ENCODE results near the gene MUC4.

Gene MUC4

GRCh38 chr3:195763076-195763830 is 48.5 kb downstream of the MUC4 start:
- Histone ChIP-seq H3K4me3 (IDR thresholded peaks at IDR 0.05; ENCODE audit: insufficient read depth, low read depth, low read length) (no peak overlapping the region), H3K79me2 (ENCODE audit: insufficient read depth, low read depth) (no peaks in the 10 kb centered on the region), H3K36me3 (ENCODE audit: insufficient read depth) (no peaks in the 10 kb centered on the region), H4K20me1 (ENCODE audit: insufficient read depth) (no peaks in the 10 kb centered on the region), H3K27ac (no peak overlapping the region), H3K4me2 (no peak overlapping the region), H3K4me1 (ENCODE audit: low read depth, poor library complexity, severe bottlenecking) (no peaks in the 10 kb centered on the region), H3K27me3 (ENCODE audit: insufficient read depth, low read depth) (peaks cover 40% of the 10 kb centered on the region), H3K9ac (no peak overlapping the region), H2AFZ (ENCODE audit: low read depth) (no peak overlapping the region)
- no peak for TF ChIP-seq CTCF (conservative IDR thresholded peaks at IDR 0.05; ENCODE audit: low read depth, low read length)

- Histone ChIP-seq H3K79me2 (ENCODE audit: insufficient read depth, low read depth) (no peaks in the 10 kb centered on the region), H2AFZ (ENCODE audit: low read depth) (no peak overlapping the region), H3K4me3 (IDR thresholded peaks at IDR 0.05; ENCODE audit: insufficient read depth, low read depth, low read length) (no peak overlapping the region), H3K9ac (no peak overlapping the region), H3K27ac (no peak overlapping the region), H3K4me2 (no peak overlapping the region), H3K4me1 (ENCODE audit: low read depth, poor library complexity, severe bottlenecking) (no peaks in the 10 kb centered on the region), H3K36me3 (ENCODE audit: insufficient read depth) (no peaks in the 10 kb centered on the region), H4K20me1 (ENCODE audit: insufficient read depth) (no peaks in the 10 kb centered on the region), H3K27me3 (ENCODE audit: insufficient read depth, low read depth) (peaks cover 41% of the 10 kb centered on the region)
- TF ChIP-seq CTCF (conservative IDR thresholded peaks at IDR 0.05; ENCODE audit: low read depth, low read length): no peak
These were observed 49.1 kb downstream of the MUC4 start for GRCh38 chr3:195762611-195763010.

- no peak for TF ChIP-seq CTCF (conservative IDR thresholded peaks at IDR 0.05; ENCODE audit: low read depth, low read length)
- H4K20me1 ChIP-seq (ENCODE audit: insufficient read depth): no peaks in the 10 kb centered on the region
- H3K4me1 ChIP-seq (ENCODE audit: low read depth, poor library complexity, severe bottlenecking): no peaks in the 10 kb centered on the region
- H3K27me3 ChIP-seq (ENCODE audit: insufficient read depth, low read depth): peaks cover 41% of the 10 kb centered on the region
- H2AFZ ChIP-seq (ENCODE audit: low read depth): no peak overlapping the region
- H3K79me2 ChIP-seq (ENCODE audit: insufficient read depth, low read depth): no peaks in the 10 kb centered on the region
- H3K9ac ChIP-seq: no peak overlapping the region
- H3K27ac ChIP-seq: no peak overlapping the region
- H3K4me2 ChIP-seq: no peak overlapping the region
- no peak overlapping the region for H3K4me3 ChIP-seq (IDR thresholded peaks at IDR 0.05; ENCODE audit: insufficient read depth, low read depth, low read length)
- no peaks in the 10 kb centered on the region for H3K36me3 ChIP-seq (ENCODE audit: insufficient read depth)
These were observed 49.5 kb downstream of the MUC4 start for GRCh38 chr3:195762249-195762585.

- Histone ChIP-seq H3K4me3 (IDR thresholded peaks at IDR 0.05; ENCODE audit: insufficient read depth, low read depth, low read length) (no peak overlapping the region), H3K79me2 (ENCODE audit: insufficient read depth, low read depth) (no peaks in the 10 kb centered on the region), H3K27me3 (ENCODE audit: insufficient read depth, low read depth) (peaks cover 41% of the 10 kb centered on the region), H2AFZ (ENCODE audit: low read depth) (no peak overlapping the region), H3K4me1 (ENCODE audit: low read depth, poor library complexity, severe bottlenecking) (no peaks in the 10 kb centered on the region), H3K36me3 (ENCODE audit: insufficient read depth) (no peaks in the 10 kb centered on the region), H3K9ac (no peak overlapping the region), H3K27ac (no peak overlapping the region), H3K4me2 (no peak overlapping the region), H4K20me1 (ENCODE audit: insufficient read depth) (no peaks in the 10 kb centered on the region)
- no peak for TF ChIP-seq CTCF (conservative IDR thresholded peaks at IDR 0.05; ENCODE audit: low read depth, low read length)
These were observed 50.0 kb downstream of the MUC4 start for GRCh38 chr3:195761567-195762248.
